HCT116 (cell line): Measurements from ENCODE around the gene ACY1. TPM values are rescaled to one million over a fixed set of nuclear protein-coding genes. Genes with fewer than 3 reads are reported as not detected.

Source experiments
- ATAC-seq: fragments of 200-7000 bp; cut with Tn5 transposase; 2 replicates; pipeline ENCODE4 v1.9.1; 2020; ENCODE audit warnings: mild to moderate bottlenecking, moderate library complexity
- BruUV-seq: library from RNA; stranded (reverse); fragments of 400-500 nt; replicated peaks from 2 replicates; lab custom pipeline; 2021; lab: Mats Ljungman, UMichigan
- CTCF ChIA-PET: fragments of 300-600 bp; sonication (Branson Sonifier 250); formaldehyde crosslinking; loops from one replicate; lab custom pipeline; 2021; ENCODE audit warnings: antibody characterized with exemption; lab: Charles Lee
- POLR2A ChIA-PET: fragments of 300-600, 350-600 bp; sonication (Branson Sonifier 250); formaldehyde crosslinking; loops from one replicate; lab custom pipeline; 2021; ENCODE audit warnings: antibody characterized with exemption; lab: Charles Lee
- RAD21 ChIA-PET, 2 experiments: fragments of 300-600 bp; sonication (Branson Sonifier 250); formaldehyde crosslinking; loops; one replicate each; lab custom pipeline; 2023; ENCODE audit warnings: low total read pairs in 2 of 2; ENCODE audit not compliant: uncharacterized antibody in 2 of 2, unreplicated experiment in 2 of 2, low non-redundant PET in 1 of 2; lab: Charles Lee
- DNase-seq: peaks from one replicate; pipeline ENCODE4 v3.0.0-alpha.2; 2010; ENCODE audit warnings: low read depth, low spot score
- H2AFZ ChIP-seq: fragments of 200-600 bp; shearing (Covaris generic), sonication (generic); 2 replicates; pipeline ENCODE4 v1.6.1; 2017; ENCODE audit warnings: low read depth, mixed run types, mixed read lengths, antibody characterized with exemption, low read length; ENCODE audit not compliant: poor library complexity, severe bottlenecking
- H3K27ac ChIP-seq: 2 replicates; pipeline ENCODE4 v1.5.1; 2012; ENCODE audit warnings: low read depth, low read length
- H3K27me3 ChIP-seq: fragments of 200-600 bp; sonication (generic); 2 replicates; pipeline ENCODE4 v1.6.1; 2016; ENCODE audit warnings: mixed run types, low read length, mixed read lengths; ENCODE audit not compliant: insufficient read depth
- H3K36me3 ChIP-seq, 2 experiments: fragments of 200-500 bp in 1 of 2; fragments of 200-600 bp in 1 of 2; sonication (Bioruptor generic) in 1 of 2; sonication (generic) in 1 of 2; 2 replicates each; pipeline versions ENCODE4 v1.5.1 to v1.6.1; 2014 to 2016; ENCODE audit warnings: low read length in 2 of 2, inconsistent platforms in 1 of 2, mixed read lengths in 1 of 2, mixed run types in 1 of 2; ENCODE audit not compliant: insufficient read depth in 2 of 2, control insufficient read depth in 1 of 2
- H3K4me1 ChIP-seq, 2 experiments: fragments of 200-600 bp in 1 of 2; sonication (generic) in 1 of 2; 2 replicates each; pipeline versions ENCODE4 v1.5.1 to v1.6.1; 2012 to 2017; ENCODE audit warnings: low read length in 2 of 2, inconsistent platforms in 1 of 2, mild to moderate bottlenecking in 1 of 2, mixed read lengths in 1 of 2, mixed run types in 1 of 2, moderate library complexity in 1 of 2; ENCODE audit not compliant: insufficient read depth in 2 of 2, control insufficient read depth in 1 of 2
- H3K4me2 ChIP-seq: fragments of 200-600 bp; sonication (generic); 2 replicates; pipeline ENCODE4 v1.6.1; 2017; ENCODE audit warnings: mixed run types, low read length, mixed read lengths
- H3K4me3 ChIP-seq, 2 experiments: fragments of 200-600 bp in 1 of 2; sonication (generic) in 1 of 2; replicated peaks in 1 of 2; 2 replicates each; pipeline ENCODE4 v1.5.1; 2011 to 2016; ENCODE audit warnings: low read length in 2 of 2, control low read depth in 1 of 2, low read depth in 1 of 2, mild to moderate bottlenecking in 1 of 2, mixed read lengths in 1 of 2, mixed run types in 1 of 2
- H3K79me2 ChIP-seq: fragments of 200-600 bp; sonication (generic); 2 replicates; pipeline ENCODE4 v1.6.1; 2017; ENCODE audit warnings: mild to moderate bottlenecking, mixed run types, low read length, moderate library complexity, mixed read lengths; ENCODE audit not compliant: insufficient read depth
- H3K9ac ChIP-seq: fragments of 200-600 bp; sonication (generic); 2 replicates; pipeline ENCODE4 v1.6.1; 2016; ENCODE audit warnings: low read length, mixed read lengths
- H3K9me2 ChIP-seq: fragments of 200-600 bp; sonication (generic), shearing (Covaris generic); 2 replicates; pipeline ENCODE4 v1.6.1; 2017; ENCODE audit warnings: mixed run types, mild to moderate bottlenecking, moderate library complexity; ENCODE audit not compliant: insufficient read depth
- H3K9me3 ChIP-seq, 2 experiments: fragments of 200-500 bp in 1 of 2; fragments of 200-600 bp in 1 of 2; sonication (Bioruptor generic) in 1 of 2; sonication (generic) in 1 of 2; 2 replicates each; pipeline ENCODE4 v1.6.1; 2014 to 2017; ENCODE audit warnings: low read length in 2 of 2, mixed read lengths in 2 of 2, inconsistent platforms in 1 of 2, low read depth in 1 of 2, mild to moderate bottlenecking in 1 of 2, mixed run types in 1 of 2, moderate library complexity in 1 of 2; ENCODE audit not compliant: control insufficient read depth in 1 of 2, insufficient read depth in 1 of 2
- H4K20me1 ChIP-seq: fragments of 200-600 bp; sonication (generic), shearing (Covaris generic); 2 replicates; pipeline ENCODE4 v1.6.1; 2017; ENCODE audit warnings: mixed run types, mild to moderate bottlenecking, moderate library complexity; ENCODE audit not compliant: insufficient read depth
- CBX3 ChIP-seq: IDR thresholded peaks from 2 replicates; pipeline ENCODE4 v1.6.1; 2012; ENCODE audit warnings: low read depth
- CEBPB ChIP-seq: IDR thresholded peaks from 2 replicates; pipeline ENCODE4 v1.6.1; 2012; ENCODE audit warnings: low read depth
- CTCF ChIP-seq, 3 experiments: fragments of 200-600 bp in 1 of 3; sonication (generic) in 1 of 3; IDR thresholded peaks in 2 of 3; conservative IDR thresholded peaks in 1 of 3; 2 replicates each; pipeline ENCODE4 v1.5.1; 2012 to 2017; ENCODE audit warnings: low read depth in 2 of 3, low read length in 2 of 3, antibody characterized with exemption in 1 of 3, borderline replicate concordance in 1 of 3, control low read depth in 1 of 3, mild to moderate bottlenecking in 1 of 3, mixed read lengths in 1 of 3, mixed run types in 1 of 3, moderate library complexity in 1 of 3; ENCODE audit not compliant: insufficient read depth in 1 of 3
- EGR1 ChIP-seq: IDR thresholded peaks from 2 replicates; pipeline ENCODE4 v1.6.1; 2012; ENCODE audit warnings: low read depth
- JUND ChIP-seq: IDR thresholded peaks from 2 replicates; pipeline ENCODE4 v1.6.1; 2012
- MAX ChIP-seq: IDR thresholded peaks from 2 replicates; pipeline ENCODE4 v1.6.1; 2012
- POLR2A ChIP-seq: IDR thresholded peaks from 2 replicates; pipeline ENCODE4 v1.7.0; 2011; ENCODE audit warnings: borderline replicate concordance; ENCODE audit not compliant: insufficient read depth, insufficient read length; ENCODE audit errors: extremely low read depth
- POLR2AphosphoS5 ChIP-seq: IDR thresholded peaks from 2 replicates; pipeline ENCODE4 v1.6.1; 2011; ENCODE audit warnings: mild to moderate bottlenecking, low read depth, low read length, moderate library complexity
- REST ChIP-seq: IDR thresholded peaks from 2 replicates; pipeline ENCODE4 v1.6.1; 2012; ENCODE audit warnings: low read depth
- SIN3A ChIP-seq: IDR thresholded peaks from 2 replicates; pipeline ENCODE4 v1.6.1; 2012; ENCODE audit warnings: low read depth
- SP1 ChIP-seq: IDR thresholded peaks from 2 replicates; pipeline ENCODE4 v1.6.1; 2012; ENCODE audit warnings: low read depth
- SRF ChIP-seq: IDR thresholded peaks from 2 replicates; pipeline ENCODE4 v1.6.1; 2012; ENCODE audit warnings: low read depth
- YY1 ChIP-seq: IDR thresholded peaks from 2 replicates; pipeline ENCODE4 v1.6.1; 2011; ENCODE audit warnings: low read length, low read depth, moderate library complexity, mild to moderate bottlenecking; ENCODE audit not compliant: insufficient replicate concordance; ENCODE audit errors: extremely low read depth
- ZFX ChIP-seq: fragments of 450-650 bp; IDR thresholded peaks from 2 replicates; pipeline ENCODE4 v1.6.1; 2017
- ZNF274 ChIP-seq: fragments of 200-500 bp; sonication (Bioruptor generic); IDR thresholded peaks from 2 replicates; pipeline ENCODE4 v1.6.1; 2014; ENCODE audit warnings: mild to moderate bottlenecking, low read depth, low read length, inconsistent platforms
- intact Hi-C: fragments of 100-400 bp; cut with micrococcal nuclease; formaldehyde crosslinking; loops from 2 replicates; pipeline ENCODE4 v1.10.0; 2022
- total RNA-seq: library from RNA; stranded (reverse); gene quantifications from one replicate; pipeline ENCODE4 v1.2.1, GENCODE V29; 2021; ENCODE audit not compliant: unreplicated experiment

ACY1 gene
- total RNA-seq, 1 experiment from 2014 or later: 73.2 TPM

- TF ChIP-seq ZFX (no peak), EGR1 (no peak), ZNF274 (no peak)
- DNase-seq (no peak), ATAC-seq (no peak)
- ChIA-PET CTCF (no interaction called here), RAD21 (no interaction called here), POLR2A (no interaction called here)
- Histone ChIP-seq H3K9me3 (no peaks in the 10 kb centered on the region), H4K20me1 (no peaks in the 10 kb centered on the region), H3K27ac (no peak overlapping the region), H3K36me3 (0 out of 4 replicates have a peak, but pooled peaks cover 0 to 3% of the 10 kb centered on the region in 2 experiments), H3K9me2 (no peaks in the 10 kb centered on the region), H3K79me2 (no peaks in the 10 kb centered on the region), H3K27me3 (no peaks in the 10 kb centered on the region), H3K4me3 (no peak overlapping the region), H3K4me1 (no peaks in the 10 kb centered on the region), H2AFZ (no peak overlapping the region), H3K4me2 (no peak overlapping the region), H3K9ac (no peak overlapping the region)
- intact Hi-C loops: no loop called here
- no TSS peak for BruUV-seq
Observed at GRCh38 chr3:51954713-51955112, 28.6 kb upstream of the ACY1 start.

- no peaks in the 10 kb centered on the region for H3K9me2 ChIP-seq
- H3K9ac ChIP-seq: no peak within 1 kb of the TSS
- TF ChIP-seq EGR1 (no peak), SRF (no peak), MAX (no peak), CEBPB (no peak), SP1 (no peak), CBX3 (no peak), ZFX (no peak), POLR2AphosphoS5 (no peak), POLR2A (no peak), CTCF (IDR thresholded peaks at IDR 0.05 in 2 of 3, conservative IDR thresholded peaks at IDR 0.05 in 1 of 3; ENCODE audit: borderline replicate concordance in 1 of 3, insufficient read depth in 1 of 3, low read depth in 2 of 3, low read length in 2 of 3) (no peak), JUND (no peak), SIN3A (no peak), YY1 (no peak), REST (no peak)
- BruUV-seq: no TSS peak
- CTCF ChIA-PET: no interaction called here
- H3K9me3 ChIP-seq: no peaks in the 10 kb centered on the region
- ATAC-seq (peak; percentile 31), DNase-seq (no peak)
- intact Hi-C loops: no loop called here
- H3K27ac ChIP-seq: no peak within 1 kb of the TSS
- no peak within 1 kb of the TSS for H3K4me3 ChIP-seq
- H4K20me1 ChIP-seq: no peaks in the 10 kb centered on the region
- 0 out of 4 replicates have a peak, but pooled peaks cover 0 to 3% of the 10 kb centered on the region in 2 experiments for H3K36me3 ChIP-seq
- no peaks in the 10 kb centered on the region for H3K4me1 ChIP-seq
- H2AFZ ChIP-seq: no peak within 1 kb of the TSS
- H3K27me3 ChIP-seq: no peaks in the 10 kb centered on the region
- no peaks in the 10 kb centered on the region for H3K79me2 ChIP-seq
- POLR2A ChIA-PET: no interaction called here
- no peak within 1 kb of the TSS for H3K4me2 ChIP-seq
- RAD21 ChIA-PET: no interaction called here
Observed at GRCh38 chr3:51955175-51955892, 28.0 kb upstream of the ACY1 start, which contains the start of gene GPR62. Gene GPR62, plus strand, starts transcription at chr3:51955381. Its CDS starts 272 bp downstream, at chr3:51955653.
